ENCODE measurements around the gene RTTN. TPM values are rescaled to one million over a fixed set of nuclear protein-coding genes. Genes with fewer than 3 reads are reported as not detected.

Gene RTTN
- total RNA-seq, 1 experiment from 2014 or later: 14.3 TPM

- H3K9me2 ChIP-seq (ENCODE audit: insufficient read depth): no peaks in the 10 kb centered on the region
- TF ChIP-seq EZH2 (IDR thresholded peaks at IDR 0.05; ENCODE audit: low read depth): no peak
- TF ChIP-seq CTCF (conservative IDR thresholded peaks at IDR 0.05): no peak
- no peak overlapping the region for H3K4me3 ChIP-seq
- H3K27me3 ChIP-seq (ENCODE audit: insufficient read depth, low read depth): no peaks in the 10 kb centered on the region
- no peak for DNase-seq
- H3K79me2 ChIP-seq (ENCODE audit: low read depth): no peaks in the 10 kb centered on the region
- POLR2A ChIA-PET (ENCODE audit: unreplicated experiment): interaction anchor here (0.5 kb wide), 1 partner anchor 37 kb away, joined by 3 read pairs; no protein-coding TSS in a partner anchor
- no peaks in the 10 kb centered on the region for H3K36me3 ChIP-seq (ENCODE audit: low read depth)
- CTCF ChIA-PET: no interaction called here
- H4K20me1 ChIP-seq (ENCODE audit: insufficient read depth): no peaks in the 10 kb centered on the region
- H3K27ac ChIP-seq: no peak overlapping the region
- H3F3A ChIP-seq (ENCODE audit: insufficient read depth, low read depth): no peaks in the 10 kb centered on the region
- H3K4me1 ChIP-seq (replicated peaks; ENCODE audit: insufficient read depth): no peaks in the 10 kb centered on the region
- H2AFZ ChIP-seq: no peak overlapping the region
- BruUV-seq (replicated peaks): no TSS peak
- no peaks in the 10 kb centered on the region for H3K9me3 ChIP-seq (ENCODE audit: insufficient read depth, low read depth)
- no peak overlapping the region for H3K4me2 ChIP-seq
- intact Hi-C loops (cut with micrococcal nuclease; ENCODE audit: unreplicated experiment): no loop called here
These were observed 205.8 kb downstream of the RTTN start for GRCh38 chr18:69999656-70000055.

- Histone ChIP-seq H3K27me3 (ENCODE audit: insufficient read depth, low read depth) (no peaks in the 10 kb centered on the region), H3K9me2 (ENCODE audit: insufficient read depth) (no peaks in the 10 kb centered on the region), H3K9me3 (ENCODE audit: insufficient read depth, low read depth) (no peaks in the 10 kb centered on the region), H3K4me2 (no peak overlapping the region), H3K79me2 (ENCODE audit: low read depth) (no peaks in the 10 kb centered on the region), H2AFZ (no peak overlapping the region), H3K27ac (no peak overlapping the region), H3K4me1 (replicated peaks; ENCODE audit: insufficient read depth) (no peaks in the 10 kb centered on the region), H3K36me3 (ENCODE audit: low read depth) (no peaks in the 10 kb centered on the region), H4K20me1 (ENCODE audit: insufficient read depth) (no peaks in the 10 kb centered on the region), H3F3A (ENCODE audit: insufficient read depth, low read depth) (no peaks in the 10 kb centered on the region), H3K4me3 (no peak overlapping the region)
- CTCF ChIA-PET: no interaction called here
- POLR2A ChIA-PET (ENCODE audit: unreplicated experiment): no interaction called here
- BruUV-seq (replicated peaks): no TSS peak
- DNase-seq: no peak
- intact Hi-C loops (cut with micrococcal nuclease; ENCODE audit: unreplicated experiment): no loop called here
- TF ChIP-seq CTCF (conservative IDR thresholded peaks at IDR 0.05): no peak
- TF ChIP-seq EZH2 (IDR thresholded peaks at IDR 0.05; ENCODE audit: low read depth): no peak
These were observed 206.9 kb downstream of the RTTN start for GRCh38 chr18:69998523-69998987.

GRCh38 chr18:69996951-69997798 lies 208.3 kb downstream of the RTTN start:
- intact Hi-C loops (cut with micrococcal nuclease; ENCODE audit: unreplicated experiment): no loop called here
- H3K27me3 ChIP-seq (ENCODE audit: insufficient read depth, low read depth): no peaks in the 10 kb centered on the region
- no peak overlapping the region for H2AFZ ChIP-seq
- H3K4me3 ChIP-seq: no peak overlapping the region
- no peaks in the 10 kb centered on the region for H3K36me3 ChIP-seq (ENCODE audit: low read depth)
- no peaks in the 10 kb centered on the region for H3K9me2 ChIP-seq (ENCODE audit: insufficient read depth)
- no TSS peak for BruUV-seq (replicated peaks)
- ChIA-PET CTCF (no interaction called here), POLR2A (ENCODE audit: unreplicated experiment) (no interaction called here)
- no peaks in the 10 kb centered on the region for H3K9me3 ChIP-seq (ENCODE audit: insufficient read depth, low read depth)
- no peak overlapping the region for H3K4me2 ChIP-seq
- H3K27ac ChIP-seq: no peak overlapping the region
- H4K20me1 ChIP-seq (ENCODE audit: insufficient read depth): no peaks in the 10 kb centered on the region
- DNase-seq: no peak
- no peaks in the 10 kb centered on the region for H3K79me2 ChIP-seq (ENCODE audit: low read depth)
- no peak for TF ChIP-seq CTCF (conservative IDR thresholded peaks at IDR 0.05)
- no peaks in the 10 kb centered on the region for H3K4me1 ChIP-seq (replicated peaks; ENCODE audit: insufficient read depth)
- H3F3A ChIP-seq (ENCODE audit: insufficient read depth, low read depth): no peaks in the 10 kb centered on the region

All from PC-9 (cell line).